Activated naive CD4-positive, alpha-beta T cell treated with anti-CD3 and anti-CD28 coated beads, Interleukin-2, amount 50 U/mL, for 72 hours (primary cell): ENCODE measurements around the gene CYP26C1. TPM values are rescaled to one million over a fixed set of nuclear protein-coding genes. Genes with fewer than 3 reads are reported as not detected.
A peak's percentile ranks its signal among the peaks of the same experiment; 100 is the strongest.

Experiments used
- ATAC-seq, 2 donors: fragments of 150-1000 bp; cut with Tn5 transposase; 2 replicates each; pipeline ENCODE4 v1.10.0; 2021; ENCODE audit warnings: mild to moderate bottlenecking in 2 of 2, moderate library complexity in 2 of 2
- DNase-seq, 2 donors: peaks; one replicate each; pipeline ENCODE4 v3.0.0; 2021 to 2022; ENCODE audit warnings: low spot score in 2 of 2
- H3K27ac Mint-ChIP-seq, 2 donors: one replicate each; pipeline ENCODE4 v1.8.0; 2022; ENCODE audit warnings: mild to moderate bottlenecking in 2 of 2, mixed read lengths in 2 of 2
- H3K36me3 Mint-ChIP-seq, 2 donors: one replicate each; pipeline ENCODE4 v1.8.0; 2022; ENCODE audit warnings: mixed read lengths in 2 of 2
- H3K9me3 Mint-ChIP-seq, 2 donors: one replicate each; pipeline ENCODE4 v1.8.0; 2022; ENCODE audit warnings: mixed read lengths in 2 of 2
- total RNA-seq, 2 donors: library from RNA; stranded (reverse); gene quantifications; one replicate each; pipeline ENCODE4 v1.2.3, GENCODE V29; 2022

CYP26C1 gene
- total RNA-seq, 2 donors from 2014 or later: 0.12 TPM; not detected in 1

GRCh38 chr10:93072713-93073538 lies 12.3 kb downstream of the CYP26C1 start:
- ATAC-seq: peak in 1 of 2 donors; percentile 28

DNA sequence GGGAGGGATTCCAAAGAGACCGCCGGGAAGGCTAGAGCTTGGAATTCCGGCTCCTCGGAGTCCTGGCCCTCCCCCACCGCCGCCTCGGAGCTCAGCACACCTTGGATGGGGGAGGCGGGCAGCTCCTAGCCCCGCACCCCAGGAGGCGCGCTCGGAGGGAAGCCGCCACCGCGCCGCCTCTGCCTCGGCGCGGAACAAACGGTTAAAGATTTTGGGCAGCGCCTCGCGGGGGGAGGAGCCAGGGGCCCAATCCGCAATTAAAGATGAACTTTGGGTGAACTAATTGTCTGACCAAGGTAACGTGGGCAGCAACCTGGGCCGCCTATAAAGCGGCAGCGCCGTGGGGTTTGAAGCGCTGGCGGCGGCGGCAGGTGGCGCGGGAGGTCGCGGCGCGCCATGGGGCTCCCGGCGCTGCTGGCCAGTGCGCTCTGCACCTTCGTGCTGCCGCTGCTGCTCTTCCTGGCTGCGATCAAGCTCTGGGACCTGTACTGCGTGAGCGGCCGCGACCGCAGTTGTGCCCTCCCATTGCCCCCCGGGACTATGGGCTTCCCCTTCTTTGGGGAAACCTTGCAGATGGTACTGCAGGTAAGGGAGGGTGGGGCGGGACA lies 13.0 kb downstream of the CYP26C1 start, which contains the start of gene CYP26A1:
Gene CYP26A1, plus strand, starts transcription at position 355 of the 608 bp plus-strand sequence. Its CDS starts 42 bp downstream, at position 397.
- H3K27ac Mint-ChIP-seq: no peak within 1 kb of the TSS
- H3K36me3 Mint-ChIP-seq: peaks cover 4 to 9% of the 10 kb centered on the region in 2 donors
- no peaks in the 10 kb centered on the region for H3K9me3 Mint-ChIP-seq
- ATAC-seq (peak in 1 of 2 donors; percentile 42), DNase-seq (no peak)

More at GRCh38 chr10:93072713-93073538, 12.3 kb downstream of the CYP26C1 start:
- Mint-ChIP-seq H3K27ac (no peak overlapping the region), H3K36me3 (peaks cover 4 to 9% of the 10 kb centered on the region in 2 donors), H3K9me3 (no peaks in the 10 kb centered on the region)
- DNase-seq: peak in 1 of 2 donors; percentile 42

DNA sequence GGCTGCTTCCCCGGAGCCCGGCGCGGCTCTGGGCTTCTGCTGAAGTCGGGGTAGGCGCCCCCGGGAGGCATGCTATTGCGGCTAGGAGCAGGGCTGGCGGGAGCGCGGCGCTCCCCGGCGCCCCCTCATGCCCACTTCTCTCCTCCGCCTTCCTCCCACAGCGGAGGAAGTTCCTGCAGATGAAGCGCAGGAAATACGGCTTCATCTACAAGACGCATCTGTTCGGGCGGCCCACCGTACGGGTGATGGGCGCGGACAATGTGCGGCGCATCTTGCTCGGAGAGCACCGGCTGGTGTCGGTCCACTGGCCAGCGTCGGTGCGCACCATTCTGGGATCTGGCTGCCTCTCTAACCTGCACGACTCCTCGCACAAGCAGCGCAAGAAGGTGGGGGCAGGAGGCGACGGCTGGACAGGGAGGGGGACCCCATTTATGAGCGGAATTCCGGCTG lies 13.6 kb downstream of the CYP26C1 start:
- H3K27ac Mint-ChIP-seq: no peak overlapping the region
- H3K9me3 Mint-ChIP-seq: no peaks in the 10 kb centered on the region
- H3K36me3 Mint-ChIP-seq: peaks cover 4 to 9% of the 10 kb centered on the region in 2 donors
- ATAC-seq (peak in 1 of 2 donors; percentile 2), DNase-seq (no peak)

GRCh38 chr10:93074597-93075368 lies 14.2 kb downstream of the CYP26C1 start:
- Mint-ChIP-seq H3K36me3 (peaks cover 4 to 9% of the 10 kb centered on the region in 2 donors), H3K9me3 (no peaks in the 10 kb centered on the region), H3K27ac (no peak overlapping the region)
- no peak for DNase-seq
- no peak for ATAC-seq

DNA sequence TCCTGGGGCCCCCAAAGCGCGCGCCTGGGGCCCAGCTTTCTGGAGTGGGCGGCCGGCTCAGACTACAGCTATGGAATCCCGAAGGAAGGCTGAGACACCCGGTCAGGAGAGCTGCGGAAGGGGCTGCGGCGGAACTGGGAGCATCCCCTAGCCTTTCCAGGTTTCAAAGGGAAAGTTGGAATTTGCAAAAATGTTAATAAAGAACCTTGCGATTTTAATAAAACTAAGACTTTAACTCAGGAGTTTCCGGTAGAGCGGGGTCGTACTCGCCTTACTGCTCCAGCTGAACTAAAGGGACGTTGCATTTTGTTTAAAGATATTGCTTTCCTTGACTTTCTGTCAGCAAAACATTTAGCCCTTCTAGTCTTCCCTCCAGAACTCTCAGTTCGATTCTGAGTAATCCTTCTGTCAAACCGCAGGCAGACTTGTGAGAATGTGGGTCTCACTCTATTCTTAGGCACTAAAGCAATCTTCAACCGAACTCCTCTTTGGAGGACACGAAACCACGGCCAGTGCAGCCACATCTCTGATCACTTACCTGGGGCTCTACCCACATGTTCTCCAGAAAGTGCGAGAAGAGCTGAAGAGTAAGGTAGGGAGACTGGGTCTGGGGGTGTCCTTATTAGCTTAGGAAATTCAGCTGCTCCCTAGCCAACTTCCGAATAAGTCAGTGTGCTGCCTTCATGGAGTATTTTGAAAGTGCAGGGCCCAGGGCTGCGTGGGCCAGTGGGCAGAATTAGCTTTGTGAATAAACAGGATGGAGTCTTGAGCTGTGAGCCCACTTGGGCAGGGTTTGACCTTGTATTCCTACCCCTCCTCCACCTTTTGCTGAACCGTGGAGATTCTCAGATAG lies 15.0 kb downstream of the CYP26C1 start:
- DNase-seq (no peak), ATAC-seq (peak; percentile 63)
- H3K27ac Mint-ChIP-seq: no peak overlapping the region
- H3K9me3 Mint-ChIP-seq: no peaks in the 10 kb centered on the region
- peaks cover 4 to 9% of the 10 kb centered on the region in 2 donors for H3K36me3 Mint-ChIP-seq

GRCh38 chr10:93076871-93077270 lies 16.3 kb downstream of the CYP26C1 start:
- no peak overlapping the region for H3K27ac Mint-ChIP-seq

DNA sequence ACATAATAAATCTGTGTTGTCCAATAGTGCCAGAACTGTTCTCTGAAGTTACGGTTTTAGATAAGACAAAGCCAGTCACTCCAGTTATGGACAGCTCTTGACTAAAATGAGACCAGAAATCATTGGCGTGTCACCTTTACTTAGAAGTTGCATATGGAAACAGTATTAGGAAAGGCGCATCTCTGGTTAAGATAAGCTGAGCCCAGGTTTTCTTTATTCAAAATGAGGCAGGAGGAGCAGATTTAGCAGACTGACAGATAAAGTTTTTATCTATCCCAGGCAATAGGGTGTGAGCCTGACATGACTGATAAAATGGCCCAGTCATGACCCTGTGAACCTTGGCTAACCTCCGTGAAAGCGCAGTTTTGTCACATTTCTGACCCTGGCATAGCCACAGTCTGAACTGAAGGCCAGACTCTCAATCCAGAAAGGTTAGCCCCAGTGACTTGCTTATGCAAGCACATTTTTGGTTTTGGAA lies 17.3 kb downstream of the CYP26C1 start:
- no peak overlapping the region for H3K27ac Mint-ChIP-seq
- ATAC-seq: no peak
- DNase-seq: no peak
- no peaks in the 10 kb centered on the region for H3K9me3 Mint-ChIP-seq
- peaks cover 4% of the 10 kb centered on the region in 2 donors for H3K36me3 Mint-ChIP-seq

More at GRCh38 chr10:93076871-93077270, 16.3 kb downstream of the CYP26C1 start:
- no peaks in the 10 kb centered on the region for H3K9me3 Mint-ChIP-seq
- ATAC-seq: no peak
- DNase-seq: no peak
- peaks cover 4 to 9% of the 10 kb centered on the region in 2 donors for H3K36me3 Mint-ChIP-seq

GRCh38 chr10:93079663-93080349 lies 19.2 kb downstream of the CYP26C1 start:
- Mint-ChIP-seq H3K36me3 (no peaks in the 10 kb centered on the region), H3K9me3 (no peaks in the 10 kb centered on the region), H3K27ac (no peak overlapping the region)
- no peak for ATAC-seq
- no peak for DNase-seq

DNA sequence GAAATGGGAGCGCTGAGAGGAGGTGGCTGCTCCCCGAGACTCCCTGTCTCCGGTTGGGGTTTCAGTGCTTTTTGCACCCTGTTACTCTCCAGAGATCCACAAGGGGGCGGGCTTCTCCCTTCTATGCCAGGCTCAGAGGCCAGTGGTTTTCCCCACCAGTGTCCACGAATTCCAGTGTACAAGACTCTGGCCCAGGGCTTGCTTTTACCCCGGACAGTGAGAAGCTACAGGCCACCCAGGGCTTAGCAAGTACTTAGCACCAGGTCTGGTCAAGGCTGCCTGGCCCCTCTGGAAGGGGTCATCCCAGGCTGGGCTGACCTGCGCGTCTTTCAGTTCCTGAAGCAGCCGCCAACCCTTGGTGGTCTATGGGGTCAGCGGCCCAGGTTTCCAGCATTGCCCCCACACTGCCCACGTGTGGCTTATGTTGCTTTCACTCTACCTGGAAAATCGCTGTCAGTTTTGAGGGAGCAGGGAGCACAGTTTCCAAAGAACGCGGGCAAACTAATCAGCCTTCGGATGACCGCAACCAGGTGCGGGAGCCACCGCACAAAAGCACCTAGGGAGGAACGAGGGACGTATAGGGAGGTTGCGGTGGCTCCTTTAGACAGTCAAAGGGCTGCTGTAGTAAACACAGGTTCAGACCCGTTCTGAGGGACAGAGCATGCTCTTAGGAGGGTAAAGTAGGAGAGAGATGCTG lies 19.9 kb downstream of the CYP26C1 start:
- ATAC-seq (peak; percentile 61), DNase-seq (peak in 1 of 2 donors; percentile 64)
- Mint-ChIP-seq H3K36me3 (no peaks in the 10 kb centered on the region), H3K27ac (no peak overlapping the region), H3K9me3 (no peaks in the 10 kb centered on the region)

GRCh38 chr10:93081318-93081717 lies 20.7 kb downstream of the CYP26C1 start:
- no peaks in the 10 kb centered on the region for H3K9me3 Mint-ChIP-seq
- DNase-seq (no peak), ATAC-seq (no peak)
- H3K36me3 Mint-ChIP-seq: no peaks in the 10 kb centered on the region
- H3K27ac Mint-ChIP-seq: no peak overlapping the region

- DNase-seq: no peak
- no peak for ATAC-seq
- H3K36me3 Mint-ChIP-seq: no peaks in the 10 kb centered on the region
- no peak overlapping the region for H3K27ac Mint-ChIP-seq
- no peaks in the 10 kb centered on the region for H3K9me3 Mint-ChIP-seq
These were observed 21.2 kb downstream of the CYP26C1 start for GRCh38 chr10:93081834-93082233.

DNA sequence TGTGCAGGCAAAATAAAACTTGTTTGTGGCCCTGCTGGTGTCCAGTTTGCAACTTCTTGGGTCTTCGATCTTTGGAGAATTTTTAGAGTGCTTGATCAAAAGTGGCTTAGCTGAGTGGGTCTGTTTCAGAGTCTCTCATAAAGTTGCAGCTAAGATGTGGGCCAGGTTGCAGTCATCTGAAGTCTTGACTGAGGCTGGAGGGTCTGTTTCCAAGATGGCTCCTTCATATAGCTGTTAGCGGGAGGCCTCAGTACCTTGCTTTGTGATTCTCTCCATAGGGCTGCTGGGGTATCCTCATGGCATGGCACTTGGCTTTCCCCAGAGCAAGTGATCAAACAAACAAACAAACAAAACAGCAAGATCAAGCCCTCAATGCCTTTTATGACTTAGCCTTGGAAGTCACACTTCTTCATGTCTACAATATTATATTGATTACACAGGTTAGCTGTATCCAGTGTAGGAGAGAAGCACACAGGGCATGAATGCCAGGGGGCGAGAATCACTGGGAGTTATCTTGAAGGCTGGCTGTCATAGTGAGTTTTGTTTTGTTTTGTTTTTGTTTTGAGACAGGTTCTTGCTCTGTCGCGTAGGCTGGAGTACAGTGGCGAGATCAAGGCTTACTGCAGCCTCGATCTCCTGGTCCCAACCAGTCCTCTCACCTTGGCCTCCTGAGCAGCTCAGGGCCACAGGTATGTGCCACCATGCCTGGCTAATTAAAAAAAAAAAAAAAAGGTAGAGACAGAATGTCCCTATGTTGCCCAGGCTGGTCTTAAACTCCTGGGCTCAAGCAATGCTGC lies 23.3 kb downstream of the CYP26C1 start:
- Mint-ChIP-seq H3K36me3 (no peaks in the 10 kb centered on the region), H3K27ac (no peak overlapping the region), H3K9me3 (no peaks in the 10 kb centered on the region)
- DNase-seq (no peak), ATAC-seq (no peak)

DNA sequence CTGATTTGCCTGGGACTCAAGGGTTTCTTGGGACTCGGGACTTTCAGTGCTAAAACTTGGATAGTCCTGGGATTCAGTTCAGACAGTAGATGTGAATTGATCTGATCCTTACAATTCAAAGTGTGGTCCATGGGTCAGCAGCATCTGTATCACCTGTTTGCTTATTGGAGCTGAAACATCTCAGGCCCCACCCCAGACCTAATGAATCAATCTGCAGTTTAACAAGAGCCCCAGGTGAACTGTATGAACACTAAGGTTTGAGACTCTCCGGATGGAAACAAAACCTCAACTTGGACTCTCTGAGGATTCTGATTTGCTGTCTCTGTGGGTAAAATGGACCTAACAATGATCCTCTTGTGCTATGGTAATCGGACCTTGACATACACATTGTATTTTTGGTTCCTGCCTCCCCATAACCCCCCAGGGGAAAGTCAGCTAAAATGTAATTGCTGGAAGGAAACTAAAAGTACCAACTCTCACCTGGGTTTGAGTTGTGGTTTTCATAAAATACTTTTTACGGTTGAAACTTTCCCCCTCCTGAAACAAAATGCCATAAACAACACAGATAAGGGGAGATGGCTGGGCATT lies 24.8 kb downstream of the CYP26C1 start:
- ATAC-seq (no peak), DNase-seq (no peak)
- no peaks in the 10 kb centered on the region for H3K36me3 Mint-ChIP-seq
- no peak overlapping the region for H3K27ac Mint-ChIP-seq
- H3K9me3 Mint-ChIP-seq: no peaks in the 10 kb centered on the region

- DNase-seq: no peak
- H3K27ac Mint-ChIP-seq: no peak overlapping the region
- no peaks in the 10 kb centered on the region for H3K9me3 Mint-ChIP-seq
- no peak for ATAC-seq
- no peaks in the 10 kb centered on the region for H3K36me3 Mint-ChIP-seq
These were observed 25.7 kb downstream of the CYP26C1 start for GRCh38 chr10:93086289-93086688.
